Hippocampal formation (tissue), 2 donors: Measurements from ENCODE around the gene SETD1B.
"Not testable (repeated sequence)": the region's sequence is repeated elsewhere in the genome, so short reads cannot be mapped to it uniquely, and the experiment has no call there.

Experiments
- DNase-seq, 2 donors: peaks; one replicate each; lab custom pipeline; 2025; lab: John Stamatoyannopoulos, UW

SETD1B gene

DNA sequence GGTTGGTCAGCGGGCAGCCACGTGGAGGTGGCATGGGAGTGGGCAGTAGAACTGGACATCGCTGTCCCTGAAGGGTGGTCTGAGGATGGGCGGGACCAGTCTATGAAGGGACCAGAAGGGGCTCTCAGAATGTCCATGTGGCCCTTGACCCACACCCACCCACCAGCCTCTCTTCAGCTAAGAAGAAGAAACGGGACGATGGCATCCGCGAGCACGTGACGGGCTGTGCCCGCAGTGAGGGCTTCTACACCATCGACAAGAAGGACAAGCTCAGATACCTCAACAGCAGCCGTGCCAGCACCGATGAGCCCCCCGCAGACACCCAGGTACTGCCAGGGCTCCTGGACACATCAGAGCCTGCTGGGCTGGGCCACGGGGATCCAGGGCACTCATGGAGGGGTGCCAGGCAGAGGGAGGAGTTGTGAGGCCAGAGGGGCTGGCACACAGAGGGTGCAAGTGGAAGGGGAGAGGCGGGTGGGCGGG, 21.3 kb downstream of the SETD1B start:
- DNase-seq = no peak

DNA sequence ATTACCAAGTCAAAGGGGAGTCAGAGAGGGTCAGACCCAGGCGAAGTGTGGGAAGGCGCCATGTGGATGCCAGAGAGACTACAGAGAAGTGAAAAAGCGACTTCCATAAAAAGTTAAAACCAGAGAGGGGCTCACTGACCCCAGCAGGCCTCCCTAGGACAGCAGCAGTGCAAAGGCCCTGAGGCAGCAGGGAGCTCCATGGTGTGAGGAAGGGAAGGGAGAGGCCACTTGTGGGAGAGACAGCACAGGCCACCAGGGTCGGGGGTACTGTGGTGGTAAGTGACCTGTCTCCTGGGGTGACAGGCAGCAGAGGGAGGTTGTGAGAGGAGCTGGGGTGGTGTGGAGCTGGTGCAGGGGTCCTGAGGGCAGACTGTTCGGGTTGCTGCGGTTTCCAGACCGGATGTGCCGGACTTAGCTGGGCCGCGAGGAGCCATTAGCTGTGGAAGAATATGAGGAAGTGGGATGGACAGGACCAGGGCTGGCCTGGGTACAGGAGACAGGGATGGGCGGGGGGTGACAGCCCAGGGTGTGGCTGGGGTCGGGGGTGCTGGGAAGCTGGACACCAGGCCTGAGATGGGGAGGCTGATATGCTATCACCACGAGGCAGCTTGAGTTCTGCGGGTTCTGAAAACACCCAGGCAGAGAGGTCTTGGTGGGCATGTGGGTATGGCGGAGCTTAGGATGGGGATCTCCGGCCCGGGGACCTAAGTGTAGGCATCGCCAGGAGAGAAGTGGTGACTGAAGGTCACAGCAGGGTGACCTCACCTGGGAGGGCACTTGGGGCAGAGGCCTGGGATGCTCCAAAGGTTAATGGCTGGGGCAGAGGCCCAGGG, 22.7 kb downstream of the SETD1B start:
- no peak for DNase-seq

DNA sequence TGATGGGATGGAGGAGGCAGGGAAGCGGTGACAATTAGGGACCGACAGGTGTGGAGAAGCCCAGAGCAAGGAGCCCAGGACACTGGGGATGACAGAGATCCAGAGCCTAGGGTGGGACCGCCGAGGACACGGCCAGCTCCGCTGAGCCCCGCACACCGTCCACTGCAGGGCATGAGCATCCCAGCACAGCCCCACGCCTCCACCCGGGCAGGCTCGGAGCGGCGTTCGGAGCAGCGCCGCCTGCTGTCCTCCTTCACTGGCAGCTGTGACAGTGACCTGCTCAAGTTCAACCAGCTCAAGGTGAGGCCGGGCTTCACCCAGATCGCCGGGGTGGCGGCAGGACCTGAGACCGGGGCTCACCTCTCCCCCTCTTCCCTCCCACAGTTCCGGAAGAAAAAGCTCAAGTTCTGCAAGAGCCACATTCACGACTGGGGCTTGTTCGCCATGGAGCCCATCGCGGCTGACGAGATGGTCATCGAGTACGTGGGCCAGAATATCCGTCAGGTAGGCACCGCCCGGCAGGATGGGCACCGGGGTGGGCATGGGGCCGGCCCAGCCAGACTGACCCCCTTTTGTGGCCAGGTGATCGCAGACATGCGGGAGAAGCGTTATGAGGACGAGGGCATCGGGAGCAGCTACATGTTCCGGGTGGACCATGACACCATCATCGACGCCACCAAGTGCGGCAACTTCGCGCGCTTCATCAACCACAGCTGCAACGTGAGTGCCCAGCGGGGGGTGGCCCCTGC, 23.7 kb downstream of the SETD1B start:
- DNase-seq = no peak

DNA sequence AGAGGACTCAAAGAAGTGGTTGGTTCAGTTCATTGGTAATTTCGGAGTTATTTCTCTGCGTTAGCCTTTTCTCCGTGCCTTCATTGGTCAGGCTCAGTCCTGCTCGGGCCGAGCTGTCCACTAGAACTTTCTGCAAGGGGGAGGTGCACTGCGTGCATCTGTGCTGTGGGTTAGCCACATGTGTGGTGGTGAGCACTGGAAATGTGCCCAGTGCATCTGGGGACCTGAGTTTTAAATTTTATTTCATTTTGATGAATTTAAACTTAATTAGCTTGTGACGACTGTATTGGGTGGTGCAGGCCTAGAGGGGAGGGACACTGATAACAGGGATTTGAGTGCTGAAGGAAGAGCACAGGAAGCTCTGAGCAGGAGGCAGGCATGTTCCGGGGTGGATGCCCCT, 24.5 kb downstream of the SETD1B start:
- no peak for DNase-seq

DNA sequence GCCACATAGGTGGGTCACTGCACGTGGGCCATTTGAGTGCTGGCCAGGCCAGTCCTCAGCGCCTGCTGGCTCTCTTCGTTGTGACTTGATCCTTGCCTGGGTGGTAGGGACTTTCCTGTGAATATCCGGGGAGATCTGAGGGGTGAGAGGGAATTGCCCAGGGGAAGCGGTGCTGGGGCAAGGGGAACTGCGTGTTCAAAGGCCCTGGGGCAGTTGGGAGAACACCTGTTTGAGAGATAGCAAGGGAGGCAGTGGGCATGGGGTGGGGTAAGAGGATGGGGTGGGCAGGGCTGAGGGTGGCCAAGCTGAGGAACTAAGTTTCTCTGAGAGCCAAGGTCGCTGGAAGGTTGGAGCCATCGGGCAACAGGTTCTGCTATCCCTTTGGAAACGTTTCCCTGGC, 25.0 kb downstream of the SETD1B start:
- DNase-seq = no peak

DNA sequence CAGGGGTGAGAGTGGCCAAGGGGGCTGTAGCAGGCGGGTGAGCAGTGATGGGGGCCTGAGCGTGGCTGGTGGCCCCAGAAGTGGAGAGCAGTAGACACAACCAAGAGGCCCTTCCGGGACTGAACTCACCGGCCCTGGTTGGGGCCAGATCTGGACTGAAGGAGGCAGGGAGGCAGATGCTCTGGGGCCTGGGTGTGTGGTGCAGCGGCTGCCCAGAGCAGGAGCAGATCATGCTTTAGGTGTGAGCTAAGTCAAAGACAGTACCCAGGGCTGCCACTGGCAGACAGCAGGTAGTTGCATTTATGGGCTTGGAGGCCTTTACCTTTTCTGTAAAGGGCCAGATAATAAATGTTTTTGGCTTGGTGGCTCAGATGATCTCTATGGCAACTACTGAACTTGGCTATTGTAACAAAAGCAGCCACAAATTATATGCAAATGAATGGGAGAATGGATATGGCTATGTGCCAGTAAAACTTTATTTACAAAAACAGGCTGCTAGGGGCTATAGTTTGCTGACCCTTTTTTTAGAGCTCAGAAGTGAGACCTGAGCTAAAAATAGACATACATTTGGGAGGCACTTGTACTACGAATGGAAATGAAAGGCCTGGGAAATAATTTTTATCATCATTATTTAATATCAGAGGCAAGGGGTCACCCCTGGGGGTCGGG, 25.6 kb downstream of the SETD1B start:
- no peak for DNase-seq

DNA sequence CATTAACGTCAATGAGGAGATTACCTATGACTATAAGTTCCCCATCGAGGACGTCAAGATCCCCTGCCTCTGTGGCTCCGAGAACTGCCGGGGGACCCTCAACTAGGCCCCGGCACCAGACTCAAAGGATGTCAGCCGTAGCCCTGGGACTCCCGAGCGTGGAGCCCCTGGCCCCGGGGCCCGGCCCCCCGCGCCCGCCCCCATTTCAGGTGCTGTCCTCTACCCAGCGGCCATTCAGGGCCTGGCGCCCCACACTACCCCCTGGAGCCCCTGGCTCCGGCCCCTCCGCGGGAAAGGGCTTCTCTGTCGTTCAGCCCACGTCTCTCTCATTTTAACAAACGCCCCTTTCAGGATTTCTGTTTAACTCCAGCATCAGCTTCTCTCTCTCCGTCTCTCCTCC, 26.3 kb downstream of the SETD1B start:
- no peak for DNase-seq

DNA sequence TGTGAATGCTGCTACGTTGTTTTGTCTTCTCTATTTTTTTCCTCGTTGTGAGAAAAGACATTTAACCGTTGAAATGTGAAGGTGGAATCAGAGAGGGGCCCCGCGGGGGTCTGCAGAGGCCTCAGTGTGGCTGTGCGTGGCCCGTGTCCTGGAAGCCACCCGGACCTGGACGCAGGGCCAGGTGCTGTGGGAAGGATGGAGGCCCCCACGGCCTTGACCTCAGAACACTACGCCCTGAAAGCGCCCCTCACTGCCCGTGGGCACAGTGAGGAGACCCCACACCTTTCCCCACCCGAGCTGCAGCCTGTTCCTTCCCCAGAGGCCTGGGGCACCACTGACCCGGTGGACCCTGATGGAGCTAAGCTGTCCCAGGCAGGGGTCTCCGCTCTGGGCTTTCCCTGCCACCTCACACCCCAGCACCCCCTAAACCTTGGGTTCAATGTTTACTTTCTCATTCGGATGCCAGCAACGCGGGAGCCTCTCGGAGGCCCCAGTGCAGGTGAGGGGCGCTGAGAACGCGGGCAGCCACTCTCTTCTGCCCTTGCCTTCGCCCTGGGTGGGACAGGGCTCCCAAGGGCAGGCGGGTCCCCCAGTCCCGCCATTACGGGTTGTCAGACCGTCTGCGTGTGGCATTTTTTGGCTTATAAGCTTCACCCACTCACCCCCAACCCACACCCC, 26.9 kb downstream of the SETD1B start:
- no peak for DNase-seq

DNA sequence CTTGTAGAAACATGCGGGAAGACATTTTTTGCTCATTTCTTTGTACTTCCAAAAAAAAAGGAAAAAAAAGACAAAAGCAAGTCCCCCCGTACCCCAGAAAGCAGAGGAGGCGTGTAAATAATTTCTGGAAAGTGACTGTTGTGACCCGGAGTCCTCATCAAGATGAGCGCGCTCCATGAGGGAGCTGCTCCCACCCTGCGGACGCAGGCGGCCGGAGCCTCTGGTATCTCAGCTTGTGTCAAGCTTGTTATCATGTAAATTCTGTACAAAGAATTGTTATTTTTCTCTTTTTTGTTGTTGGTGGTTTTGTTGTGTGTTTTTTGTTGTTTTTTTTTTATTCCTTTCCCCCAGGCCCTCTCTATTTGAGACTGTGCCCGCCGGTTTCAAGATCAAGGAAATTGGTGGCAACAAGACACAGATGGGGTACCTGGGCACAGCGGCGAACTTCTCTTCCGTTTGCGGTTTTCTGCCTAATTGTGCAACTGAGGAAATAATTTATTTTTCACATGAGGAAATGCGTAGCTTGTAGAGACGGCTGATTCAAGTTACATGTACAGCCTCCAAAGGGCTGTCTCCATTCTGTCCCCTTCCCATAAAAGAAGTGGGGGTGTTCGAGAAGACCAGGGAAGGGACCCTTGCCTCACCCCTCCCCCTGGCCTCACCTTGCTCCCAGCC, 27.9 kb downstream of the SETD1B start:
- DNase-seq = no peak

DNA sequence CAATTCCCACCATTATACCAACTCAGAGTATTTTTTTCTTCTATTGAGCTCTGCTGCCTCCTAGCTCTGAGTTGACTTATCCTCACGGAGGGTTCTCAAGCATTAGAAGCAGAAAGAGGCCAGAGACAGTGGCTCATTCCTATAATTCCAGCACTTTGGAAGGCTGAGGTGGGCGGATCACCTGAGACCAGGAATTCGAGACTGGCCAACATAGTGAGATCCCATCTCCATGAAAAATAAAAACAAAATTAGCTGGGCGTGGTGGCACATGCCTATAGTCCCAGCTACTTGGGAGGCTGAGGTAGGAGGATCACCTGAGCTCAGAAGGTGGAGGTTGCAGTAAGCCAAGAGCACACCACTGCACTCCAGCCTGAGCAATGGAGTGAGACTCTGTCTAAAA, 33.9 kb downstream of the SETD1B start:
- DNase-seq = no peak

DNA sequence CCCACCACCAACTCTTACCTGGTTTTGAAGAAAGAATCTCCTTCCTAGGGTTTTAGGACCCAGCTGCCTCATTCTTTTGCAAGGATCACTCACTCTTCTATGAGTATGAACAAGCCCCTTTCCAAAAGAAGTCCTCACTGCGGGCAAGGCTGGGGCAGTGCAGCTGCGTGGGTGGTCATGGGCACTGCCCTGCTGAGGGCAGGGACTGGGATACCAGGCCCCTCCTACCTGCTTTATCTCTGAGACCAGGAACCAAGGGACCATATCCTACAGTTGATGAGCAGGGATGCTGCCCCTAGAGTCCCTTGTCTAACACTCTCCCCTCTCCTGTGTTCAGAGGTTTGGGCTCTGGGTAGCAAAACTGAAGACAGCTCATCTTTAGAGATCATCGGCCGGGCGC, 34.3 kb downstream of the SETD1B start:
- no peak for DNase-seq

DNA sequence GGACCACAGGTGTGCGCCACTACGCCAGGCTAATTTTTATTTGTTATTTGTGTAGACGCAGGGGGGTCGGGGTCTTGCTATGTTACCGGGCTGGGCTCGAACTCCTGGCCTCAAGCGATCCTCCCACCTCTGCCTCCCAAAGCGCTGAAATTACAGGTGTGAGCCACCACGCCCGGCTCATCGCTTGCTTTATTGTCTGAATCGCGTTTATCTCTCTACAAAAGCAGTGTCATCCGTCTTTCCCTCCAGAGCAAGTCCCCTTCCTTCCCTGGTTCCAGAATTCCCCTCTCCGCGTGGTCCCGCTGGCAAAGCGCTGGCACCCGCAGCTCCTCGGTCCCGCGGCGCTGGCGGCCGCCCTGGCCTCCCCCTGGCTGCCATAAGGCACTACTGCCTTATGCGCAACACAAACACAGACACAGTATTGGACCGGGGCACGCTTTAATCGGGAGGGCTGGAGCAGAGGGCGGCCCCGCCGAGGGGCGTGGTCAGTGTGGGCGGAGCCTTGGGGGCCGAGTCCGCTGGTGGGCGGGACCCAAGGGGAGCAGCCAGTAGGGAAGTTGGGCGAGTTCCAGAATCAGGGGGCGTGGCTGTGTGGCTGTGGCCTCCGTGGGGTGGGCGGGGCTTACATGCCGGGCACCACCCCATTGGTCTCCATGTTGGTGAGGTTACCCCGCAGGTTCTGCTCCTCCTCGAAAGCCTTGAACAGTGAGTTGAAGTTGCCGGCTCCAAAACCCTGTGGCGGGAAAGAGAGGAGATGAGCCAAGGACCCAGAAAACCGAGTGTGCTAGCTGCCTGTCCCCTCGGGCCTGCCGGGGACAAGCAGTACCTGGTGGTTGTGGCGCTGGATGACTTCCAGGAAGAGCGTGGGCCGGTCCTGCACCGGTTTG, 35.5 kb downstream of the SETD1B start:
- peak; percentile 58 to 93 for DNase-seq

DNA sequence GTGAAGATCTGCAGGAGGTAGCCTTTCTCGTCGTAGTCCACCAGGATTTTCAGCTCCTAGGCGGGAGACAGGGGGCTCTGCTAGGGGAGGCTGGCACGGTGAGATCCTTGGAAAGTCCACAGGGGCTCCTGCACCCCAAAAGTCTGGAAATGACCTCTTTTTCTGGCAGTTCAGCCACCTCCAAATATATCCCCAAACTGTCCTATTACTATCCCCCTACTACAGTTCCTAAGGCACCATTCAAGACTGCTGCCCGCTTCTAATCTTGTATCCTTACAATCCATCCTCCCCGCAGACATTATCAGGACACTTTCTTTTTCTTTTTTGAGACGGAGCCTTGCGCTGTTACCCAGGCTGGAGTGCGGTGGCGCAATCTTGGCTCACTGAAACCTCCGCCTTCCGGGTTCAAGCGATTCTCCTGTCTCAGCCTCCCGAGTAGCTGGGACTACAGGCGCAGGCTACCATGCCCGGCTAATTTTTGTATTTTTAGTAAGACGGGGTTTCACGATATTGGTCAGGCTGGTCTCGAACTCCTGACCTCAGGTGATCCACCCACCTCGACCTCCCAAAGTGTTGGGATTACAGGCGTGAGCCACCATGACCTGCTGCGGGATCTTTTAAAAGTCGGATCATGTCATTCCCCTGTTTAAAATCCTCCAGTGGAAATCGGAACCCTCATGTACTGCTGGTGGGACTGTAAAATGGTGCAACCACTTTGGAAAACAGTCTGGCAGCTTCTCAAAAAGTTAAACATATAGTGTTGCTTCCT, 36.4 kb downstream of the SETD1B start:
- no peak for DNase-seq

DNA sequence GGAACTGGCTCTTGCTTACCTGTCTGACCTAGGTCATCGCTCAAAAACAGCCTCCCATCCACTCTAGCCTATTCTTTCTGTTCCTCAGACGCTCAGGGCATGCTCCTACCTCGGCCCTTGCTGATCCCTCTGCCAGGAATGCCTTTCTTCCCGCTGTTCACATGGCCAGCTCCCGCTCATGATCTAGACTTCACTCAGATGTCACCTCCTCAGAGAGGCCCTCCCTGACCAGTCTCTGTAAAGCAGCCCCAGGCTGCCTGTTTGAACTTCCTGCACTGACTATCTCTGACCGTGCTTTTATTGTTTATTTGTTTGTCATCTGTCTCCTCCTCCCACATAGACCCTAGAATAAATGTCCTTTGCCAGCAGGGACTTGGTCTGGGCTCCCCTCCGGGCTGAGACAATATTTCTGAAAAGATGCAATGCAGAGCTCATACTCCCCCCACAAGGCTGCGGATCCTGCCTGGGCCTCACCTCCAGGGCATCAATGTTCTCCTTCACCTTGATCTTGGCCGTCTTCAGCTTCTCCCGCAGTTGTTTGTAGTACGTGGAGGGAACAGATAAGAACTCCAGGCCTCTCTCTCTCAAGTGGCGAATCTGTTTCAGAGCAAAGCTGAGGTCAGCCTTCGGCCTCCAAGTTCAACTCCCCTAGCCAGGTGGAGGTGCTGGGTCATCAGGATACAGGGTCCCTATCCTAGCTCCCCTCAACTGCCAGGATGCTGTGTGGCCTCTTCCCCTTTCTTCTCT, 39.6 kb downstream of the SETD1B start:
- DNase-seq = no peak

DNA sequence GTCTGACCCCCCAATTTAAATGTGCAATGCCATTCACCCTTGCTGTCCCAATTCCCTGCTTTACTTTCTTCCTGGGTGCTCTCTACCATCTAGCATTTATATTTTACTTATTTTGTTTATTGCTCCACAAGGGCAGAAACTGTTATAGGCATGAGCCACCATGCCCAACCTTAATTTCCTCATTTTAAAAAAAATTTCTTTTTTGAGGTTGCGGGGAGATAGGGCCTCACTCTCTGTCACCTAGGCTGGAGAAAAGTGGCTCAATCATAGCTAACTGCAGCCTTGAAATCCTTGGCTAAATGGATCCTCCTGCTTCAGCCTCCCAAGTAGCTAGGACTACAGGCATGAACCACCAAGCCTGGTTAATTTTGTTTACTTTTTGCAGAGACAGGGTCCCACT, 41.9 kb downstream of the SETD1B start:
- DNase-seq = no peak

DNA sequence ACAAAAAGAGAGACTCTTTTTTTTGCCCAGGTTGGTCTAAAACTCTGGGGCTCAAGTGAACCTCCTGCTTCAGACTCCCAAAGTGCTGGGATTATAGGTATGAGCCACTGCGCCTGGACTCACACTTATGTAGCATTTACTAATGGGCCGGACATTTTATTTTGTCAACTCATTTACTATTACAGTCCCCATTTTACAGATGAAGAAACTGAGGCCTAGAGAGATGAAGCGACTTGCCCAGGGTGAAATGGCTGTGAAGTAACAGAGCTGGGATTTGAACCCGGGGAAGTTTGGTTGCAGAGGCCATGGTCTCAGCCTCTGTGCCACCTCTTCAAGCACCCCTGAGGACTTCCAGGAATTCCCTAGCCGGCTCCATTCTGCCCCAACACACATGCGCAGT, 45.4 kb downstream of the SETD1B start:
- DNase-seq = no peak

DNA sequence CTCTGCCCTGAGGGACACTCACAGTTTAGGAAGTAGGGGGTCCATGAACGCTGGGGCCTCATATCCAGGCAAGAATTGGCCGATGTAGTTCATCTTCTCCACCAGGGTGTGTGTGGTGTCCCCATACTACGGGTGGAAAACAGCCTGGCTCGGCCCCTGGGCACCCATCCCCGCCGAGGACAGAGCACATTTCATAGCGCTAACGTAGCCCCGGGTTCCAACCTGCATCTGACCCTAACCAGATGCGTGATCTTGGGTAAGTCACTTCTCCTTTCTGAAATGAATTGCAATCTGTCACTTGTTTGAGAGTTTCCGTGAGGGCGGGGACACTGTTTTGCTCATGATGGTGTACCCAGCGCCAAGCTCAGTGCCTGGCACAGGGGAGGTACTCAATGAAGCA, 45.9 kb downstream of the SETD1B start:
- no peak for DNase-seq

DNA sequence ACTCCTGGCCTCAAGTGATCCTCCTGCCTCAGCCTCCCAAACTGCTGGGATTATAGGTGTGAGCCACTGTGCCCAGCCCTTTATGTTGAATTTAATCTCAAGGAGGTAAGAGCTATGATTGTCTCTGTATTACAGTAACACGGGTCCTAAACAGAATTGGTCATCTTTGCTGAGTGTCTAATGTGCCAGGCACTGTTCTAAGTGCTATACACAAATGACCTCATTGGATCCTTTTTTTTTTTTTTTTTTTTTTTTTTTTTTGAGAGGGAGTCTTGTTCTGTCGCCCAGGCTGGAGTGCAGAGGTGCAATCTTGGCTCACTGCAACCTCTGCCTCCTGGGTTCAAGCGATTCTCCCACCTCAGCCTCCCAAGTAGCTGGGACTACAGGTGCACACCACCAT, 48.6 kb downstream of the SETD1B start:
- not testable (repeated sequence) for DNase-seq
